Chondrocyte (in vitro differentiated cells): ENCODE results near the gene CANT1. TPM values are rescaled to one million over a fixed set of nuclear protein-coding genes. Genes with fewer than 3 reads are reported as not detected.

Experiments
- DNase-seq: peaks from one replicate; pipeline ENCODE4 v3.0.0; 2021; ENCODE audit warnings: mixed read lengths, low spot score
- H3K27ac Mint-ChIP-seq: one replicate; pipeline ENCODE4 v1.8.0; 2021; ENCODE audit warnings: mild to moderate bottlenecking, moderate library complexity, mixed read lengths; ENCODE audit not compliant: unreplicated experiment
- H3K27me3 Mint-ChIP-seq: 2 replicates; pipeline ENCODE4 v1.8.0; 2021; ENCODE audit warnings: low read depth, mixed read lengths
- H3K36me3 Mint-ChIP-seq: 2 replicates; pipeline ENCODE4 v1.8.0; 2021; ENCODE audit warnings: low read depth, mixed read lengths
- H3K4me1 Mint-ChIP-seq: 2 replicates; pipeline ENCODE4 v1.8.0; 2021; ENCODE audit warnings: low read depth, mild to moderate bottlenecking, mixed read lengths
- H3K4me3 Mint-ChIP-seq: one replicate; pipeline ENCODE4 v1.8.0; 2021; ENCODE audit warnings: mild to moderate bottlenecking, moderate library complexity, mixed read lengths; ENCODE audit not compliant: unreplicated experiment
- H3K9me3 Mint-ChIP-seq: 2 replicates; pipeline ENCODE4 v1.8.0; 2021; ENCODE audit warnings: low read depth, mixed read lengths
- CTCF ChIP-seq: fragments of 200-600 bp; sonication (generic); IDR thresholded peaks from 2 replicates; pipeline ENCODE4 v1.5.0; 2021; ENCODE audit warnings: antibody characterized with exemption, mild to moderate bottlenecking, moderate library complexity
- total RNA-seq: library from RNA; stranded (reverse); gene quantifications from 3 replicates; pipeline ENCODE4 v1.2.1, GENCODE V29; 2021

CANT1 gene
- total RNA-seq, 1 donor from 2014 or later: 50.5 TPM

GRCh38 chr17:79005063-79005861 lies 4.3 kb downstream of the CANT1 start:
- H3K27ac Mint-ChIP-seq: no peak overlapping the region
- no peaks in the 10 kb centered on the region for H3K9me3 Mint-ChIP-seq
- H3K36me3 Mint-ChIP-seq: peaks cover 6% of the 10 kb centered on the region
- DNase-seq: no peak
- no peak overlapping the region for H3K4me3 Mint-ChIP-seq
- H3K4me1 Mint-ChIP-seq: peaks cover 30% of the 10 kb centered on the region
- no peaks in the 10 kb centered on the region for H3K27me3 Mint-ChIP-seq
- TF ChIP-seq CTCF: no peak

GRCh38 chr17:79003661-79004411 lies 5.7 kb downstream of the CANT1 start:
- H3K9me3 Mint-ChIP-seq: no peaks in the 10 kb centered on the region
- DNase-seq: no peak
- H3K4me1 Mint-ChIP-seq: peaks cover 21% of the 10 kb centered on the region
- peaks cover 8% of the 10 kb centered on the region for H3K36me3 Mint-ChIP-seq
- TF ChIP-seq CTCF: no peak
- H3K27ac Mint-ChIP-seq: no peak overlapping the region
- no peaks in the 10 kb centered on the region for H3K27me3 Mint-ChIP-seq
- H3K4me3 Mint-ChIP-seq: no peak overlapping the region

GRCh38 chr17:79002796-79003593 lies 6.6 kb downstream of the CANT1 start:
- TF ChIP-seq CTCF: no peak
- H3K4me3 Mint-ChIP-seq: no peak overlapping the region
- H3K36me3 Mint-ChIP-seq: peaks cover 8% of the 10 kb centered on the region
- H3K4me1 Mint-ChIP-seq: peaks cover 13% of the 10 kb centered on the region
- no peaks in the 10 kb centered on the region for H3K27me3 Mint-ChIP-seq
- DNase-seq: no peak
- H3K27ac Mint-ChIP-seq: no peak overlapping the region
- H3K9me3 Mint-ChIP-seq: no peaks in the 10 kb centered on the region

- Mint-ChIP-seq H3K4me1 (peaks cover 6% of the 10 kb centered on the region), H3K9me3 (no peaks in the 10 kb centered on the region), H3K36me3 (peaks cover 8% of the 10 kb centered on the region), H3K27ac (no peak overlapping the region), H3K4me3 (no peak overlapping the region), H3K27me3 (no peaks in the 10 kb centered on the region)
- TF ChIP-seq CTCF: no peak
- no peak for DNase-seq
Measured at GRCh38 chr17:79002291-79002690, 7.3 kb downstream of the CANT1 start.
